ENCODE measurements around the gene MON1A. TPM values are rescaled to one million over a fixed set of nuclear protein-coding genes. Genes with fewer than 3 reads are reported as not detected.

MON1A gene, protein sequence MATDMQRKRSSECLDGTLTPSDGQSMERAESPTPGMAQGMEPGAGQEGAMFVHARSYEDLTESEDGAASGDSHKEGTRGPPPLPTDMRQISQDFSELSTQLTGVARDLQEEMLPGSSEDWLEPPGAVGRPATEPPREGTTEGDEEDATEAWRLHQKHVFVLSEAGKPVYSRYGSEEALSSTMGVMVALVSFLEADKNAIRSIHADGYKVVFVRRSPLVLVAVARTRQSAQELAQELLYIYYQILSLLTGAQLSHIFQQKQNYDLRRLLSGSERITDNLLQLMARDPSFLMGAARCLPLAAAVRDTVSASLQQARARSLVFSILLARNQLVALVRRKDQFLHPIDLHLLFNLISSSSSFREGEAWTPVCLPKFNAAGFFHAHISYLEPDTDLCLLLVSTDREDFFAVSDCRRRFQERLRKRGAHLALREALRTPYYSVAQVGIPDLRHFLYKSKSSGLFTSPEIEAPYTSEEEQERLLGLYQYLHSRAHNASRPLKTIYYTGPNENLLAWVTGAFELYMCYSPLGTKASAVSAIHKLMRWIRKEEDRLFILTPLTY
- 9.1 and 17.9 TPM in 2 replicates for total RNA-seq

DNA sequence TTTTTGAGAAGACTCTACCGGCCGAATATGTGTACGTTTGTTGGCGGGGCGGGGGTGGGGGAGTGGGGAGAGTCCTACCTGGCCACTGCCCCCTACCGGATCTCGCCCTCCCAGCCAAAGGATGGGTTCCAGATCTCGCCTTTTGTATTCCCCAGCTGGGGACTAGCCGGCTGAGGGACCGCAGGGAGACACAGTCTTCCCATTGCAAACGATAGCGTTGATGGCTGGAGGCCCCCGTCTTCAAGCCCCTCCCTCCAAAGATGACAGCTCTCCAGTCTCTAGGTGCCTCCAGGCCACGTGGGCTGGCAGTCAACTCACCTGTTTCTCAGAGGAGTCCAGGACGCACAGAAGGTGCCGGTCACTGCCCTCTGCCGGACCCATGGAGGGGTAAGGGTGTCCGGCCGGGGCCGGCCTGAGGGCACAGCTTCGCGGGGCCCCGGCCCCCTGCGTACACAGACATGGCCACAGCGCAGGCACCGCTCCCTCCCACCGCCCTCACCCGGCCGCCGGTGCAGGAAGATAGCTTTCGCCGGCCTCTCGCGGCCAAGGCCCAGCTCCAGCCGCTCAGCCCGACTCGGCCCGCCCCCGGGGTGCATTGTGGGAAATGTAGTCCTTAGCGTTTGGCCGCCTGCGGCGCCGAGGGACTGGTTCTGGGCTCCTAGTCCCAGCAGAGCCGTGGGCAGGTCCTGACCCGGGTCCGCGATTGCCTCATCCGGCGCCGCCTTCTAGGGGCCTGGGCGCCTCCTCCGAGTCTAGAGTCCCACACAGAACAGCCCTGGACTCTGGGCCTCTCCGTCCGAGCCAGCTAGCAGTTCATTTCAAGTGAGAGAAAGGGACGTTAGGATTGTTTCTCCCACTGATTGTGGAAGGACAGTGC lies at the start of gene MON1A:
Gene MON1A (minus strand): TSS at position 521 of the 877 bp plus-strand sequence. CDS start 16,465 bp downstream, outside the sequence.
- peak within 1 kb of the TSS; percentile 77 for H3K4me3 ChIP-seq (ENCODE audit: low read depth, low read length)
- TF ChIP-seq, protein P1, sequence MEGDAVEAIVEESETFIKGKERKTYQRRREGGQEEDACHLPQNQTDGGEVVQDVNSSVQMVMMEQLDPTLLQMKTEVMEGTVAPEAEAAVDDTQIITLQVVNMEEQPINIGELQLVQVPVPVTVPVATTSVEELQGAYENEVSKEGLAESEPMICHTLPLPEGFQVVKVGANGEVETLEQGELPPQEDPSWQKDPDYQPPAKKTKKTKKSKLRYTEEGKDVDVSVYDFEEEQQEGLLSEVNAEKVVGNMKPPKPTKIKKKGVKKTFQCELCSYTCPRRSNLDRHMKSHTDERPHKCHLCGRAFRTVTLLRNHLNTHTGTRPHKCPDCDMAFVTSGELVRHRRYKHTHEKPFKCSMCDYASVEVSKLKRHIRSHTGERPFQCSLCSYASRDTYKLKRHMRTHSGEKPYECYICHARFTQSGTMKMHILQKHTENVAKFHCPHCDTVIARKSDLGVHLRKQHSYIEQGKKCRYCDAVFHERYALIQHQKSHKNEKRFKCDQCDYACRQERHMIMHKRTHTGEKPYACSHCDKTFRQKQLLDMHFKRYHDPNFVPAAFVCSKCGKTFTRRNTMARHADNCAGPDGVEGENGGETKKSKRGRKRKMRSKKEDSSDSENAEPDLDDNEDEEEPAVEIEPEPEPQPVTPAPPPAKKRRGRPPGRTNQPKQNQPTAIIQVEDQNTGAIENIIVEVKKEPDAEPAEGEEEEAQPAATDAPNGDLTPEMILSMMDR (conservative IDR thresholded peaks at IDR 0.05; ENCODE audit: low read depth, low read length) = peak; percentile 45
- no peak for DNase-seq (ENCODE audit: low read depth)

DNA sequence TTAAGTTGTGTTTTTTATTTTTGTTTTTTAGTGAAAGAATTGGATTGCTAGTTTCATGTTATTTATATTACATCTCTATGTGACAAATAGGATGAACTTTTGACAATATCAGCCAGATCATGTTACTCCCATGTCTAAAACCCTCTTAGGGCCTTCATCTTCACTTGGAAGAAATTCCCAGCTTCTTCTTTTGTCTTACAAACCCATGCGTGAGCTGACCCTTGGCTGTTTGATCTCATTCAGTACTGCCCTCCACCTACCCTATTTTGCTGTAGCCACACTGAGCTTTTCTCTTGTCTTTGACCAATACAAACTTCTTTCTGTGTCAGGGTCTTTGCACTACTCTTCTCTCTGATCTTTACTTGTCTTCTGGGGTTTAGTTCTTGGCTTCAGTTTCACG lies 47.3 kb upstream of the MON1A start:
- no peak for DNase-seq (ENCODE audit: low read depth)
- no peak overlapping the region for H3K4me3 ChIP-seq (ENCODE audit: low read depth, low read length)
- TF ChIP-seq, protein P1 (conservative IDR thresholded peaks at IDR 0.05; ENCODE audit: low read depth, low read length) = no peak

DNA sequence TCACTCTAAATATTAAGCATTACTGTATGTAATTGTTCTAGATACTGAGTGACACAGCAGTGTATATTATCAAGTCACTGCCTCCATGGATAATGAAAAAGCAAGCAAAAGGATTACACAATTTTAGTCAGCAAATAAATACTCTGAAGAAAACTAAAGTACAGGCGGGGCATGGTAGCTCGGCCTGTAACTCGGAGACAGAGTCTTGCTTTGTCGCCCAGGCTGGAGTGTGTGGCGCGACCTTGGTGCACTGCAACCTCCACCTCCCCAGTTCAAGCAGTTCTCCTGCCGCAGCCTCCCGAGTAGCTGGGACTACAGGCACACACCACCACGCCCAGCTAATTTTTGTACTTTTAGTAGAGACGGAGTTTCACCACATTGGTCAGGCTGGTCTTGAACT lies 43.0 kb upstream of the MON1A start:
- TF ChIP-seq, protein P1 (conservative IDR thresholded peaks at IDR 0.05; ENCODE audit: low read depth, low read length) = no peak
- DNase-seq (ENCODE audit: low read depth) = no peak
- no peak overlapping the region for H3K4me3 ChIP-seq (ENCODE audit: low read depth, low read length)

DNA sequence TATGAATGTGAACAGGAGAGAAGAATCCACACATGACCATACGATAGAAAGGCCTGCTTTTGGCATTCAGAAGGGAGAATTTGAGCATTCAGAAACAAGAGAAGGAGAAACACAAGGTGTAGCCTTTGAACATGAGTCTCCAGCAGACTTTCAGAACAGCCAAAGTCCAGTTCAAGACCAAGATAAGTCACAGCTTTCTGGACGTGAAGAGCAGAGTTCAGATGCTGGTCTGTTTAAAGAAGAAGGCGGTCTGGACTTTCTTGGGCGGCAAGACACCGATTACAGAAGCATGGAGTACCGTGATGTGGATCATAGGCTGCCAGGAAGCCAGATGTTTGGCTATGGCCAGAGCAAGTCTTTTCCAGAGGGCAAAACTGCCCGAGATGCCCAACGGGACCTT lies 38.7 kb upstream of the MON1A start:
- TF ChIP-seq, protein P1 (conservative IDR thresholded peaks at IDR 0.05; ENCODE audit: low read depth, low read length) = no peak
- H3K4me3 ChIP-seq (ENCODE audit: low read depth, low read length) = no peak overlapping the region
- DNase-seq (ENCODE audit: low read depth) = no peak

DNA sequence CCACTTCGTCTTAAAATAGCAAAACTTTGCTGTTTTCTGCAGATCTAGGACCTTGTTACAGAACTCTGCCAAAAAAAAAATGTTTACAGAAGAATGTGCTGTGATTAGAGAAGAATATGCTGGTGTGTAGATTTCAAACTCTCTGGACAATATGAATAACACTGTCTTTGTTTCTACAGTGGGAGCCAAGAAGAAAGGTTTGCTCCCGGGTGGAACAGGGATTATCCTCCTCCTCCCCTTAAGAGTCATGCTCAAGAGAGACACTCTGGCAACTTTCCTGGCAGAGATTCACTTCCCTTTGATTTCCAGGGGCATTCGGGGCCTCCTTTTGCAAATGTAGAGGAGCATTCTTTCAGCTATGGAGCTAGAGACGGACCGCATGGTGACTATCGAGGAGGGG lies 37.7 kb upstream of the MON1A start:
- TF ChIP-seq, protein P1 (conservative IDR thresholded peaks at IDR 0.05; ENCODE audit: low read depth, low read length) = no peak
- no peak overlapping the region for H3K4me3 ChIP-seq (ENCODE audit: low read depth, low read length)
- DNase-seq (ENCODE audit: low read depth) = no peak

DNA sequence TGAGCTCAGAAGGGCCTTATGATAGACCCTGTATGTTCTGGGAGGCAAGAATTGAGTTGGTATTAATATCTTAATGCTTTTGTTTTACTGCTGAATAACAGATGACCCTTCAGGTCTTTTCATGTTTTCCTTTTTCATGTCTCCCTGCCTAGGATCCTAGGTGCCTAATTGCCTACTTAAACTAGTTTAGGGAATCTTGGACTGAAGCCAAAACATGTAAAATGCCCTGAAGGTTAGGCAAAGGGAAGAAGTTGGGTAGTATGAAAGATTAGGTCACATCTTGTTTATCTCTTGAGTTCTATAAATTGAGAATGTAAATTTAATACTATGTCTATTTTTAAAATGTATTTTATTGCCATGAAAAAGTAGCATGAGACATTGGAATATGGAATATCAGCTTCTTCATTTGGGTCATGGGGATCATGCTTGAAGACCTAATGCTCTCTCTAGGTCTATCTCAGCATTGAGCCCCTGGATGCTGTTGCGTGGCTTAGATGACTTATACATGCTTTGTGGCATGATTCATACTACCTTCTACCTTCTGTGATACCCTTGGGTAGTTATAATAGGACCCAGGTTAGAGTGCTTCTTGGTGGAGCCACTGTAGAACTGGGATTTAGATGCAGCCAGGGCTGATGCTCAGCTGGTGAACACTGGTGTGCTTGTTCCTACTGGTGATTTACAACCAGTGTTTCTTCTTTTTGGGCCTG lies 36.8 kb upstream of the MON1A start:
- TF ChIP-seq, protein P1 (conservative IDR thresholded peaks at IDR 0.05; ENCODE audit: low read depth, low read length) = no peak
- no peak overlapping the region for H3K4me3 ChIP-seq (ENCODE audit: low read depth, low read length)
- DNase-seq (ENCODE audit: low read depth) = no peak
